Endometrium (tissue), 2 donors: ENCODE measurements around the gene DAO.

Source experiments
- FAIRE-seq: peaks from 2 replicates; lab custom pipeline; 2012; peaks lifted over from hg19 to GRCh38; lab: Jason Lieb, UNC
- donor health status: control.
- donor health status: control.

The DAO gene

GRCh38 chr12:108875682-108876361 is 4.1 kb upstream of the DAO start:
- no peak for FAIRE-seq

- no peak for FAIRE-seq
Observed at GRCh38 chr12:108876550-108876949, 3.3 kb upstream of the DAO start.

- FAIRE-seq: no peak
Observed at GRCh38 chr12:108881953-108882352, 2.1 kb downstream of the DAO start.

DNA sequence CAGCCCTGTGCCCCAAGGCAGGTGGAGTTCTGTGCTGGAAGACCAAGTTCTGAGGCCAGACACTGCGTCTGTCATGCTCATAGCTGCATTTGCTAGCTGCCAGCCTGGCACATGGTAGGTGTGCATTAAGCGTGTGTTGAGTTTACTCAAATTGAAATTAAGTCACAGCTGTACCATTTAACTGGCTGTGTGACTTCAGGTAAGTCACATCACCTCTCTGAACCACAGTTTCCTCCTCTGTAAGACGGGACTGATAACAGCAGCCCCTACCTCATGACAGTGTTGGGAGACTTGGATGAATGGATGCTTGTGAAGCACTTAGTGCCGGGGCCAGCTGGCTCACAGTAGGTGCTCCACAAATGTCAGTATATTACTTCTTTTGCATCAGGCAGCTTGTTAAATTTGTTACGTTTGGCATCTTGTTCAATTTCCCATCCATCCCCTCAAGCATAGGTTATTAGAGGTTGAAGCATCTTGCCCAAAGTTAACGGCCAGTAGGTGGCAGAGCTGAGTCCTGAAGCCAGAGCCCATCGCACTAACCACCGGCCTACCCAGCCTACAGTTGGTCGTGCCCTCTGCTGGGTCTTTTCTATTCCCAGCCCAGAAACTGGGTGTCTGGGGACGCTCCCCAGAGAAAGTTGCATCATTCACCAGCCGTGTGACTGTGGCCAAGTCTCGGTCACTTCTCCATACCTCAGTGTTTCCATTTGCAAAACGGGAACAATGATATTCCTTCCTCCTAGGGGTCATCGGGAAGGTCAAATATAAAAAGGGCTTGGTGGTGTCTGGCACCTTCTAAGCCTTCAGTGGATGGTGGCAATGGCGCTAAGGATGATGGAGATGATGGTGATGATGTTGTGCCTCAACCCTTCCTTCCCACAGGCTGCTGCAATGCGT is 4.5 kb downstream of the DAO start:
- FAIRE-seq: no peak

DNA sequence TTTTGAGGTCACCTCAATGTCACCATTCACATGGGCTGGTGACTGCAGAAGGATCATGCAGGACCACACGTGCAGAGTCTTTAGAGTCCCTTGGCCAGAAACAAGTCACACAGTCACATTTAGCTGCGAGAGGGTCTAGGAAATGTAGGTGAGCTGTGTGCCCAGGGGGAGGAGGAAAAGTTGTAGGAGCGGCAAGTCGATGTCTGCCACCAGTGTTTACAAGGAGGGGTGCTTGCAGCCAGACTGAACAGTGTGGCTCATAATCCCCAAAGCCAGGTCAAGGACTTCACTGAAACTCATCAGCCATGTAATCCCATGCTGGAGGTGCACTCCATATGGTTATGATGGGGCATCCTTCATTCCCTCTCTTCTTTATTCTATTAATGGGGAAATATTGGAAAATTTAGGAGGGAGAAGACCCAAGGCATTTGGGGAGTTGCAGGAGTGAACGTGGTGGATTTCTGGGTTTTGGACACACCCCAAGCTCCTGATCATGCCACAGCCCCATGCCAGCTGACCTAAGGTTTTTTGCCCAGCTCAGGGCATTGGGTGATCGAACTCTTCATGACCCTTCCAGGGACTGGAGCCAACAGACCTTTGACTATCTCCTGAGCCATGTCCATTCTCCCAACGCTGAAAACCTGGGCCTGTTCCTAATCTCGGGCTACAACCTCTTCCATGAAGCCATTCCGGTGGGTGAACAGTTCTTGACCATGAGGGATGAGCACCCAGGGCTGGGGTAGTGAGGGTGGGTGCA is 7.2 kb downstream of the DAO start:
- no peak for FAIRE-seq

DNA sequence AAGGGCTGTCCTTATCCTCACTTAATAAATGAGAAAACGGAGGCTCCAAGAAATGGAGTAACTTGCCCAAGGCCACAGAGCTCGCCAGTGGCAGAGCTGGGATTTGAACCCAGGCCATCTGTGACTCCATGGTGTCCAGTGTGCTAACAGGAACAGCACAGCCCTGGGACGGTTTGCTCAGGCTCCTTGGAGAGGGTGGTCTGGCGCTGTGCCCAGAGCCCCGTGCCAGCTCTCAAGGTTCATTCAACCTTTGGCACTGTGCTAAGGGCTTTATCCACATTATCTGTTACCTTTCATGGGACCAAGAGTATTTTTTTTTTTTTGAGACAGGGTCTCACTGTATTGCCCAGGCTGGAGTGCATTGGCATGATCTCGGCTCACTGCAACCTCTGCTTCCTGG is 8.1 kb downstream of the DAO start:
- FAIRE-seq: no peak

DNA sequence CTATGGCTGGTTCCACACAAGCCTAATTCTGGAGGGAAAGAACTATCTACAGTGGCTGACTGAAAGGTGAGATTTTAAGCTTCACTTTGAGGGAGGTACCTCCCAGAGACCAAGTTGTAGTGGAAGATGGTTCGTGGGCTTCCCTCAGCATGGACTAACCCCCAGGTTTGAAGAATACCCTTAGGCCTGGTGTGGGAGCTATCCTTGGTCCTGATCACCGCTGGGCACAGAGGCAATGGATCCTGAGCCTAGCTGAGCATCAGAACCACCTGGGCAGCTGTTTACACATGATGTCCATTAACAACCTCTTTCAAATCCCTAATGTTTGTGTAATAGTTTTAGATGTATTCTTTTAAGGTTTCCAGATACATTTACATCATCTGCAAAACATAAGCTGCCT is 10.3 kb downstream of the DAO start:
- FAIRE-seq: no peak

- FAIRE-seq: no peak
Observed at GRCh38 chr12:108895220-108895802, 15.4 kb downstream of the DAO start.

- no peak for FAIRE-seq
Observed at GRCh38 chr12:108896336-108896735, 16.4 kb downstream of the DAO start.

GRCh38 chr12:108896817-108897216 is 16.9 kb downstream of the DAO start:
- FAIRE-seq: no peak

- FAIRE-seq: no peak
Observed at GRCh38 chr12:108899145-108899544, 19.3 kb downstream of the DAO start.

DNA sequence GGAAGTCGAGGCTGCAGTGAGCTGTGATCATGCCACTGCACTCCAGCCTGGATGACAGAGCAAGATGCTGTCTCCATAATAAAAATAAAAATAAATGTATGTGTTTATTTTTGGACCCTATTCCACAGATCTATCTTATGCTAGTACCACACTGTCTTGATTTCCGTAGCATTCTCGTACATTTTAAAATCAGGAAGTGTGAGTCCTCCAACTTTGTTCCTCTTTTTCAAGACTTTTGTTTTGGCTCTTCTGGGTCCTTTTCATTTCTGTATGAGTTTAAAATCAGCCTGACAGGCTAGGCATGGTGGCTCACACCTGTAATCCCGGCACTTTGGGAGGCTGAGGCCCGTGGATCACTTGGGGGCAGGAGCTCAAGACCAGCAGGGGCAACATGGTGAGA is 25.8 kb downstream of the DAO start:
- no peak for FAIRE-seq

DNA sequence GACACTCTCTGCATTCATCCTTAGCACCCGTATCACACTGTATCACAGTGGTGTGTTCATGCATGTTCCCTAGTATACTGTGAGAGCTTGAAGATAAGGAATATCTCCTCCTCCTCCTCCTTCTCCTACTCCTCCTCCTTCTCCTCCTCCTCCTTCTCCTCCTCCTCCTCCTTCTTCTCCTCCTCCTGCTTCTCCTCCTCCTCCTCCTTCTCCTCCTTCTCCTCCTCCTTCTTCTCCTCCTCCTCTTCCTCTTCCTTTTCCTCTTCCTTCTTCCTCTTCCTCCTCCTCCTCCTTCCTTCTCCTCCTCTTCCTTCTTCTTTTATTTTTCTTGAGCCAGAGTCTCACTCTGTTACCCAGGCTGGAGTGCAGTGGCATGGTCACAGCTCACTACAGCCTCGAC is 27.1 kb downstream of the DAO start:
- FAIRE-seq: no peak

- FAIRE-seq: no peak
Observed at GRCh38 chr12:108907839-108908351, 28.0 kb downstream of the DAO start.

DNA sequence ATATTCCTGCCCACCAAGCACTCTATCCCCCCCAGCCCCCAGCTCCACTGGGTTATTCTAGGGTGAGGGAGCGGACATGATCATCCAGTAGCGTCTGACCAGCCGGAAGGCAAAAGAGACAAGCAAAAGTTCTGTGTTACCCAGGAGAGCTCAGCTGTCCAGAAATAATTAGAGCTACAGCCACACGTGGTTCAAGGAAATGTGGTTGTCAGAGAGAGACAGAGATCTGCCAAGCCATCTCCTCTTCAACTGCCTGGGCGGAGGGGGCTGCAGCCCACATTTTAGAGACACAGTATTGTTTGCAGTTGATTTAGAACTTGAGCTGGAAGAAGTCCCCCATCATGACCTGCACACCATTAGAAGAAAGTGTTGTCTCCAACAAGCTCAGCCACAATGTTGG is 30.4 kb downstream of the DAO start:
- FAIRE-seq: no peak

DNA sequence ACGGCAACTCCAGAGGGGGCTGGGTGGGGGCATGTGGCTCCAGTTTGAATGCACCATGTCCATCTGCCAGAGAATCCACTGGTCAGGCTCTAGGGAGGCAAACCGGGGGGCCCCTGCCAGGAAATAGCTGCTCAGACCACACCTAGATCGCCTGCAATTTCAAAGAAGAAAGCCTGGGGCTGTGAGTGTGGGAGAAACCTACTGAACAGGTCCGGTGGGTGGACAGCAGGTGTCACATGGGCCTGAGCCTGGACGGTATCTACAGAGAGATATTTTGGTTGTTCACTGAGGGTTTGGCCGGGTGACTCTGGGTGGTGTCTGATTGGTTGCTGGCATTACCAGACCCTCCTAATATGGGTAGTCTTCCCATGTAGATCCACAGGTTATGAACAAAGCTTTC is 32.0 kb downstream of the DAO start:
- FAIRE-seq: no peak

GRCh38 chr12:108912361-108912760 is 32.5 kb downstream of the DAO start:
- no peak for FAIRE-seq

DNA sequence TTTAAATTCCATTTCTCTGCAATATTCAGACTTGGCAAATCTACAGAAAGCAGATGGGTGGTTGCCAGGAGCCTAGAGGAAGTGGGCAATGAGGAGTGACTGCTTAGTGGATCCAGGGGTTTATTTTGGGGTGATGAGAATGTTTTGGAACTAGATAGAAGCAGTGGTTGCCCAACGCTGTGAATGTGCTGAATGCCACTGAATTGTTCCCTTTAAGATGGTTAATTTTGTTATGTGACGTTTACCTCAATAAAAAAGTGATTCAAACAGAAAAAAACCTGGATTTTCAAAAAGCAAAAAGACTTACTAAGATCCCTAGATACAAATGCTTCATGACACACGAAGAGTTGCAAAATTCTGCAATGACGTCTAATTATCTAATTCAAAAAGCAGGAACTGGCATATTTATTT is 34.2 kb downstream of the DAO start:
- FAIRE-seq: no peak

DNA sequence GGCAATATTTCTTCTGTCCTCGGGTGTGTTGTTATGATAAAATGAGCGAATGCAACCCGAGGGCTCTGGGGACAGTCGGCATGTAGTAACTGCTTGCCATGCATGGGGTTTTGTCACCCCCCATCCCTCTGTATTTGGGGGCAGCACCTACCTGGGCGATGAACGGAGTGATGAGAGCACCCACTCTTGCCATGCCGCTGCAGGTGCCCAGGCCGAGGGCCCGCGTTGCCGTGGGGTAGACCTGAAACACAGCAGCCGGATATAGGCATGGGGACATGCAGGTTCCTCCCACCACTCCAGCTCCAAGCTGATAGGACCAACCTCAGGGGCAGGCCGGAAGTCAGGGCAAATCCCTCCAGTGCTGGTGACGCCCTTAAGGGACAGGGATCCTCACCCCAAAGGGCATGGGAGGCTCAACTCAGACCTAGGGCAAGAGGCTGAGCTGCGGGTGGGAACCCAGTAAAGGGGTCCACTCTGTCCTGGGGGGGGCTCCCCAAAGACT is 35.8 kb downstream of the DAO start:
- no peak for FAIRE-seq

- FAIRE-seq: no peak
Observed at GRCh38 chr12:108916336-108916735, 36.4 kb downstream of the DAO start.

DNA sequence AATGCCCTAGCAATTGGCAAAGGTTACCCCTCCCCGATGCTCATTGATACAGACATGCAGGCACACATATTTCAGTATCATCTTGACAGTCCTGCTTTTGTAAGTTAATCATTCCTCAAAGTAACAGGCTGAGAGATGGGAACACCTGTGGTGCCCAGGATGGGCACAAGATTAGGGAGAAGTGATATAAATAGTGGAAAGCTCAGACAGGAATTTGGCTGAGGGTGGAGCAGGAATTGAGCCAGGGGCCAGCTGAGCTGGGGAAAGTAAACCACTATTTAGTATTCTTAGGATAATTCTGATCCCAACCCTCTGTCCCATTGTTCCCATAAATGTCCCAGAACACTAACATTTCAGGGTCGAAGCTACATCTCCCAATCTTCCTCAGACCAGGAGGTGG is 38.3 kb downstream of the DAO start:
- FAIRE-seq: no peak
